Suprapubic skin (tissue), 4 donors: ENCODE results near the gene DAAM2. TPM values are rescaled to one million over a fixed set of nuclear protein-coding genes. Genes with fewer than 3 reads are reported as not detected.

Experiments used
- DNase-seq, 2 donors: peaks; one replicate each; pipeline ENCODE4 v3.0.0-alpha.2; 2019; ENCODE audit warnings: low spot score in 2 of 2
- H3K27ac ChIP-seq: fragments of 200-600 bp; sonication (generic); one replicate; pipeline ENCODE4 v1.5.1; 2019
- H3K27me3 ChIP-seq: fragments of 200-600 bp; sonication (generic); one replicate; pipeline ENCODE4 v1.5.1; 2019
- H3K36me3 ChIP-seq: fragments of 200-600 bp; sonication (generic); one replicate; pipeline ENCODE4 v1.5.1; 2019
- H3K4me1 ChIP-seq: fragments of 200-600 bp; sonication (generic); one replicate; pipeline ENCODE4 v1.5.1; 2019
- H3K4me3 ChIP-seq: fragments of 200-600 bp; sonication (generic); one replicate; pipeline ENCODE4 v1.5.1; 2019; ENCODE audit warnings: mild to moderate bottlenecking
- H3K9me3 ChIP-seq: fragments of 200-600 bp; sonication (generic); one replicate; pipeline ENCODE4 v1.5.1; 2019
- EP300 ChIP-seq: sonication (generic); formaldehyde crosslinking; IDR thresholded peaks from one replicate; pipeline ENCODE4 v1.6.1; 2017; ENCODE audit warnings: antibody characterized with exemption
- POLR2A ChIP-seq, 2 donors: fragments of 450-650 bp; IDR thresholded peaks; one replicate each; pipeline ENCODE4 v1.6.1; 2017; ENCODE audit warnings: antibody characterized with exemption in 2 of 2, mild to moderate bottlenecking in 2 of 2, moderate library complexity in 2 of 2
- POLR2AphosphoS5 ChIP-seq, 3 donors: sonication (generic); formaldehyde crosslinking; IDR thresholded peaks; one replicate each; pipeline ENCODE4 v1.6.1; 2017; ENCODE audit warnings: antibody characterized with exemption in 3 of 3
- WGBS: methylation state at CpG from one replicate; pipeline ENCODE4 v1.1.5; 2018; 5-methylcytosine and 5-hydroxymethylcytosine counted together
- total RNA-seq, 4 donors: library from RNA; depleted of rRNA; stranded (reverse); fragments of >200 nt; gene quantifications; one replicate each; pipeline ENCODE4 v1.1.0, GENCODE V29; 2016
- TF ChIP-seq, protein P1 (sequence below), 2 donors: fragments of 200-600 bp in 1 of 2; fragments of 450-650 bp in 1 of 2; sonication (generic) in 1 of 2; IDR thresholded peaks; one replicate each; pipeline ENCODE4 v1.5.1; 2016 to 2019; ENCODE audit warnings: antibody characterized with exemption in 2 of 2, mild to moderate bottlenecking in 1 of 2, moderate library complexity in 1 of 2

Gene DAAM2
- total RNA-seq, 4 donors from 2014 or later, result 4.7 to 17.6 (median 9.9) TPM

DNA sequence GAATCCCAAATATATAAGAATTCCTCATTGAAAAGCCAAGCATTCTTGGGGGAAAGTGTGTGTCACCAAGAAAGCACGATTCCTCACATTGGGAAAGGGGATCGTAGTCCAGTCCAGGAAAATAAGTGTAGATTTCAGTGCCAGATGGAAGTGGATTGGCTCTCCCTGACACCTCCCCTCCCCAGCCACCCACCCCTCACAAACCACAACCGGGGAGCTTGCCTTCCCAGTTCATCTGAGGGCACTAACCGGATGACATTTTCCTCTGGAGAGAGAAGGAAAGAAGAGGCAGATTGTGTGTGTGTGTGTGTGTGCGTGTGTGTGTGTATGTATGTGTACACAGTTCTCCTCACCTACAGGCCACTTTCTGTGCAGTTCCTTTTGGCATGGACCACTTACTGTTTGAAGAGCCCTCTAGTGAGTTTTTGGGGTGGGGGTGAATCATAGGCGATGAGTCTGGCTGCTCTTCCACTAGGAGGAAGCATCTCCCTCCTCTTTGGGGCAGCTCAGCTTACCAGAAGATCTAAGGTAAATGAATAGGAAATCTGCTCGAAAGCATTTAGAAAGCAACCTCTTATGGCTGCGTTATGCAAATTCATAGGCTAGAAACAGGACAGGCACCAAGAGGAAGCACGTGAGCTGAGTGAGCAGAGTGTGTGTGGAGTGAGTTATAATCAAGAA lies 20.8 kb downstream of the DAAM2 start:
- no peaks in the 10 kb centered on the region for H3K36me3 ChIP-seq
- WGBS, result 27% methylated on average over 9 of the region's 9 CpGs
- DNase-seq, result no peak
- no peaks in the 10 kb centered on the region for H3K27me3 ChIP-seq
- H3K4me1 ChIP-seq, result peaks cover 44% of the 10 kb centered on the region
- no peaks in the 10 kb centered on the region for H3K9me3 ChIP-seq
- TF ChIP-seq POLR2A (IDR thresholded peaks at IDR 0.05) (no peak), EP300 (no peak), POLR2AphosphoS5 (IDR thresholded peaks at IDR 0.05) (no peak)
- H3K27ac ChIP-seq, result peak overlapping the region; percentile 66
- no peak overlapping the region for H3K4me3 ChIP-seq

DNA sequence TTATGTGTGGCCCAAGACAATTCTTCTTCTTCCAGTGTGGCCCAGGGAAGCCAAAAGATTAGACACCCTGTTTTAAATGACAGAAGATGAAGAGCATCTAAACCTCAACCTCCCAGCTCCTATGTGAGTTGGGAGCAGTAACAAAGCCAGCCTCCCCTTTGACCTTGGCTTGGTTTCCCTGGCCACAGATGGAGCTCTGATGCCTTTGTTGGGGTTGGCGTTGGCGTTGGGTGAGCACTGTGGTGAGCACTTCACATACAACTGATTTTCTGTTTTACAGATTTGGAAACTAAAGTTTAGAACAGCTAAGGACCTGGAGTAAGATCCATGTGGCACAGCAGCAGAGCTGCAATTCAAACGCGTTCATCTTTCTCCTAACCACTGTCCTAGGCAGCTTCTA lies 22.1 kb downstream of the DAAM2 start:
- WGBS, result 98% methylated on average over 4 of the region's 4 CpGs

GRCh38 chr6:39815356-39815755 lies 23.2 kb downstream of the DAAM2 start:
- Histone ChIP-seq H3K9me3 (no peaks in the 10 kb centered on the region), H3K27me3 (no peaks in the 10 kb centered on the region), H3K27ac (no peak overlapping the region), H3K4me3 (no peak overlapping the region), H3K36me3 (no peaks in the 10 kb centered on the region), H3K4me1 (peaks cover 49% of the 10 kb centered on the region)
- TF ChIP-seq EP300 (no peak), POLR2AphosphoS5 (IDR thresholded peaks at IDR 0.05) (no peak), POLR2A (IDR thresholded peaks at IDR 0.05) (no peak)
- TF ChIP-seq, protein P1, sequence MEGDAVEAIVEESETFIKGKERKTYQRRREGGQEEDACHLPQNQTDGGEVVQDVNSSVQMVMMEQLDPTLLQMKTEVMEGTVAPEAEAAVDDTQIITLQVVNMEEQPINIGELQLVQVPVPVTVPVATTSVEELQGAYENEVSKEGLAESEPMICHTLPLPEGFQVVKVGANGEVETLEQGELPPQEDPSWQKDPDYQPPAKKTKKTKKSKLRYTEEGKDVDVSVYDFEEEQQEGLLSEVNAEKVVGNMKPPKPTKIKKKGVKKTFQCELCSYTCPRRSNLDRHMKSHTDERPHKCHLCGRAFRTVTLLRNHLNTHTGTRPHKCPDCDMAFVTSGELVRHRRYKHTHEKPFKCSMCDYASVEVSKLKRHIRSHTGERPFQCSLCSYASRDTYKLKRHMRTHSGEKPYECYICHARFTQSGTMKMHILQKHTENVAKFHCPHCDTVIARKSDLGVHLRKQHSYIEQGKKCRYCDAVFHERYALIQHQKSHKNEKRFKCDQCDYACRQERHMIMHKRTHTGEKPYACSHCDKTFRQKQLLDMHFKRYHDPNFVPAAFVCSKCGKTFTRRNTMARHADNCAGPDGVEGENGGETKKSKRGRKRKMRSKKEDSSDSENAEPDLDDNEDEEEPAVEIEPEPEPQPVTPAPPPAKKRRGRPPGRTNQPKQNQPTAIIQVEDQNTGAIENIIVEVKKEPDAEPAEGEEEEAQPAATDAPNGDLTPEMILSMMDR (IDR thresholded peaks at IDR 0.05), result no peak
- WGBS, result 80% methylated on average over 3 of the region's 3 CpGs
- DNase-seq, result no peak

More for the DNA sequence above, 22.1 kb downstream of the DAAM2 start:
- Histone ChIP-seq H3K4me3 (no peak overlapping the region), H3K9me3 (no peaks in the 10 kb centered on the region), H3K27me3 (no peaks in the 10 kb centered on the region), H3K27ac (peak overlapping the region; percentile 54), H3K4me1 (peaks cover 43% of the 10 kb centered on the region), H3K36me3 (no peaks in the 10 kb centered on the region)
- TF ChIP-seq EP300, result no peak
- TF ChIP-seq, protein P1 (IDR thresholded peaks at IDR 0.05), result no peak
- TF ChIP-seq POLR2AphosphoS5 (IDR thresholded peaks at IDR 0.05), result no peak
- no peak for TF ChIP-seq POLR2A (IDR thresholded peaks at IDR 0.05)
- no peak for DNase-seq

- TF ChIP-seq POLR2A (IDR thresholded peaks at IDR 0.05), result no peak
- TF ChIP-seq, protein P1 (IDR thresholded peaks at IDR 0.05), result no peak
- no peak for TF ChIP-seq POLR2AphosphoS5 (IDR thresholded peaks at IDR 0.05)
- TF ChIP-seq EP300, result no peak
- peaks cover 47% of the 10 kb centered on the region for H3K4me1 ChIP-seq
- no peaks in the 10 kb centered on the region for H3K27me3 ChIP-seq
- 76% methylated on average over 7 of the region's 7 CpGs for WGBS
- peak overlapping the region; percentile 41 for H3K27ac ChIP-seq
- H3K4me3 ChIP-seq, result no peak overlapping the region
- H3K36me3 ChIP-seq, result no peaks in the 10 kb centered on the region
- DNase-seq, result no peak
- no peaks in the 10 kb centered on the region for H3K9me3 ChIP-seq
These were observed 24.6 kb downstream of the DAAM2 start for GRCh38 chr6:39816747-39817146.

GRCh38 chr6:39818695-39819094 lies 26.5 kb downstream of the DAAM2 start:
- Histone ChIP-seq H3K27me3 (no peaks in the 10 kb centered on the region), H3K9me3 (no peaks in the 10 kb centered on the region), H3K36me3 (no peaks in the 10 kb centered on the region), H3K27ac (peak overlapping the region; percentile 89), H3K4me1 (peaks cover 46% of the 10 kb centered on the region), H3K4me3 (no peak overlapping the region)
- TF ChIP-seq EP300 (no peak), POLR2A (IDR thresholded peaks at IDR 0.05) (no peak), POLR2AphosphoS5 (IDR thresholded peaks at IDR 0.05) (no peak)
- TF ChIP-seq, protein P1 (IDR thresholded peaks at IDR 0.05), result no peak
- DNase-seq, result no peak
- WGBS, result 65% methylated on average over 2 of the region's 2 CpGs
